Neural cell (in vitro differentiated cells): ENCODE measurements around the gene AP4S1. TPM values are rescaled to one million over a fixed set of nuclear protein-coding genes. Genes with fewer than 3 reads are reported as not detected.

Source experiments
- H2AFZ ChIP-seq: fragments of 200-600, 300-800 bp; sonication (generic), shearing (Covaris generic); 2 replicates; pipeline ENCODE4 v1.6.0; 2014; ENCODE audit warnings: low read depth, mild to moderate bottlenecking, antibody characterized with exemption, low read length, moderate library complexity
- H3F3A ChIP-seq: fragments of 200-600 bp; shearing (Covaris generic); 2 replicates; pipeline ENCODE4 v1.6.1; 2016; ENCODE audit warnings: mild to moderate bottlenecking, moderate library complexity, mixed read lengths, antibody characterized with exemption, low read length; ENCODE audit not compliant: insufficient read depth, poor library complexity, severe bottlenecking
- H3K27ac ChIP-seq: fragments of 200-600, 300-800 bp; sonication (generic), shearing (Covaris generic); 2 replicates; pipeline ENCODE4 v1.5.1; 2014; ENCODE audit warnings: mild to moderate bottlenecking, low read length, moderate library complexity
- H3K27me3 ChIP-seq: fragments of 300-800, 200-600 bp; sonication (generic), shearing (Covaris generic); 2 replicates; pipeline ENCODE4 v1.6.0; 2014; ENCODE audit warnings: mild to moderate bottlenecking, low read depth, low read length, moderate library complexity; ENCODE audit not compliant: insufficient read depth
- H3K36me3 ChIP-seq: fragments of 300-800, 200-600 bp; sonication (generic), shearing (Covaris generic); 2 replicates; pipeline ENCODE4 v1.5.1; 2014; ENCODE audit warnings: mild to moderate bottlenecking, antibody characterized with exemption, low read length, moderate library complexity; ENCODE audit not compliant: insufficient read depth
- H3K4me2 ChIP-seq: fragments of 300-800, 200-600 bp; sonication (generic), shearing (Covaris generic); 2 replicates; pipeline ENCODE4 v1.6.0; 2014; ENCODE audit warnings: mild to moderate bottlenecking, low read length
- H3K4me3 ChIP-seq: fragments of 300-800, 200-600 bp; sonication (generic), shearing (Covaris generic); 2 replicates; pipeline ENCODE4 v1.5.1; 2014; ENCODE audit warnings: mild to moderate bottlenecking, low read length, moderate library complexity
- H3K79me2 ChIP-seq: fragments of 200-600 bp; shearing (Covaris generic); replicated peaks from 2 replicates; pipeline ENCODE4 v1.6.0; 2014; ENCODE audit warnings: mild to moderate bottlenecking, low read length, moderate library complexity; ENCODE audit not compliant: insufficient read depth
- H3K9ac ChIP-seq: fragments of 300-800, 200-600 bp; sonication (generic), shearing (Covaris generic); 2 replicates; pipeline ENCODE4 v1.6.1; 2016; ENCODE audit warnings: mild to moderate bottlenecking, low read length, mixed read lengths
- H3K9me2 ChIP-seq: fragments of 200-600 bp; shearing (Covaris generic); 2 replicates; pipeline ENCODE4 v1.6.1; 2016; ENCODE audit warnings: mild to moderate bottlenecking, low read length, mixed read lengths; ENCODE audit not compliant: insufficient read depth
- H3K9me3 ChIP-seq: fragments of 200-600, 300-800 bp; sonication (generic), shearing (Covaris generic); 2 replicates; pipeline ENCODE4 v1.6.1; 2016; ENCODE audit warnings: mild to moderate bottlenecking, mixed run types, low read length, moderate library complexity, mixed read lengths
- H4K20me1 ChIP-seq: fragments of 200-600 bp; shearing (Covaris generic); 2 replicates; pipeline ENCODE4 v1.6.1; 2016; ENCODE audit warnings: mild to moderate bottlenecking, mixed run types; ENCODE audit not compliant: insufficient read depth
- CTCF ChIP-seq: fragments of 450-650 bp; IDR thresholded peaks from 2 replicates; pipeline ENCODE4 v1.5.1; 2014; ENCODE audit warnings: antibody characterized with exemption, mild to moderate bottlenecking, moderate library complexity; ENCODE audit not compliant: poor library complexity, severe bottlenecking
- EP300 ChIP-seq: fragments of 450-650 bp; conservative IDR thresholded peaks from 2 replicates; pipeline ENCODE4 v1.6.1; 2014; ENCODE audit warnings: antibody characterized with exemption, mild to moderate bottlenecking, moderate library complexity; ENCODE audit not compliant: poor library complexity, severe bottlenecking
- EZH2 ChIP-seq: fragments of 200-600, 300-800 bp; shearing (Covaris generic), sonication (generic); IDR thresholded peaks from 2 replicates; pipeline ENCODE4 v1.6.1; 2014; ENCODE audit warnings: antibody characterized with exemption, low read length, borderline replicate concordance, mild to moderate bottlenecking; ENCODE audit not compliant: insufficient read depth, poor library complexity, severe bottlenecking
- MXI1 ChIP-seq: fragments of 450-650 bp; conservative IDR thresholded peaks from 2 replicates; pipeline ENCODE4 v1.6.1; 2014; ENCODE audit warnings: antibody characterized with exemption, mild to moderate bottlenecking; ENCODE audit not compliant: poor library complexity, severe bottlenecking
- POLR2AphosphoS5 ChIP-seq: IDR thresholded peaks from 2 replicates; pipeline ENCODE4 v1.6.1; 2012
- RAD21 ChIP-seq: fragments of 450-650 bp; conservative IDR thresholded peaks from 2 replicates; pipeline ENCODE4 v1.6.1; 2014; ENCODE audit warnings: antibody characterized with exemption, mild to moderate bottlenecking, moderate library complexity
- REST ChIP-seq: IDR thresholded peaks from 2 replicates; pipeline ENCODE4 v1.6.1; 2012; ENCODE audit warnings: borderline replicate concordance
- SMC3 ChIP-seq: fragments of 450-650 bp; conservative IDR thresholded peaks from 2 replicates; pipeline ENCODE4 v1.6.1; 2014; ENCODE audit warnings: antibody characterized with exemption, mild to moderate bottlenecking, moderate library complexity; ENCODE audit not compliant: poor library complexity
- TAF1 ChIP-seq: IDR thresholded peaks from 2 replicates; pipeline ENCODE4 v1.6.1; 2012; ENCODE audit warnings: low read depth
- polyA plus RNA-seq: library from polyadenylated mRNA; depleted of rRNA; stranded (reverse); fragments of >200 nt; gene quantifications from 2 replicates; pipeline ENCODE4 v1.2.3, GENCODE V29; 2014

The AP4S1 gene
- polyA plus RNA-seq, 1 donor from 2014 or later: 20.8 TPM

- no peak overlapping the region for H3K4me2 ChIP-seq
- no peaks in the 10 kb centered on the region for H4K20me1 ChIP-seq
- no peak overlapping the region for H3K4me3 ChIP-seq
- no peak overlapping the region for H3K9ac ChIP-seq
- no peak overlapping the region for H3K27ac ChIP-seq
- no peak overlapping the region for H2AFZ ChIP-seq
- peaks cover 5% of the 10 kb centered on the region for H3K9me3 ChIP-seq
- H3K27me3 ChIP-seq: no peaks in the 10 kb centered on the region
- H3K36me3 ChIP-seq: no peaks in the 10 kb centered on the region
- H3K9me2 ChIP-seq: no peaks in the 10 kb centered on the region
- TF ChIP-seq EZH2: no peak
- no peak for TF ChIP-seq CTCF
- TF ChIP-seq REST: no peak
- TF ChIP-seq POLR2AphosphoS5: no peak
- TF ChIP-seq SMC3: no peak
- no peak for TF ChIP-seq TAF1
- no peak for TF ChIP-seq RAD21
- no peak for TF ChIP-seq EP300
- TF ChIP-seq MXI1: no peak
- H3K79me2 ChIP-seq: peaks cover 85% of the 10 kb centered on the region
- H3F3A ChIP-seq: no peaks in the 10 kb centered on the region
These were observed 28.4 kb upstream of the AP4S1 start for GRCh38 chr14:30996892-30997659.

GRCh38 chr14:30998100-30998706, 27.2 kb upstream of the AP4S1 start:
- H3K9me3 ChIP-seq: peaks cover 5% of the 10 kb centered on the region
- H3K36me3 ChIP-seq: no peaks in the 10 kb centered on the region
- H3K9me2 ChIP-seq: no peaks in the 10 kb centered on the region
- no peak overlapping the region for H3K27ac ChIP-seq
- no peaks in the 10 kb centered on the region for H3F3A ChIP-seq
- no peak overlapping the region for H3K9ac ChIP-seq
- H4K20me1 ChIP-seq: no peaks in the 10 kb centered on the region
- no peak overlapping the region for H2AFZ ChIP-seq
- H3K27me3 ChIP-seq: no peaks in the 10 kb centered on the region
- no peak overlapping the region for H3K4me2 ChIP-seq
- no peak overlapping the region for H3K4me3 ChIP-seq
- TF ChIP-seq EP300: no peak
- no peak for TF ChIP-seq REST
- no peak for TF ChIP-seq MXI1
- no peak for TF ChIP-seq TAF1
- no peak for TF ChIP-seq SMC3
- TF ChIP-seq EZH2: no peak
- TF ChIP-seq RAD21: no peak
- no peak for TF ChIP-seq POLR2AphosphoS5
- TF ChIP-seq CTCF: no peak
- H3K79me2 ChIP-seq: peaks cover 75% of the 10 kb centered on the region
